Sigmoid colon (tissue), 7 donors: ENCODE results near the gene RAB11FIP5. TPM values are rescaled to one million over a fixed set of nuclear protein-coding genes. Genes with fewer than 3 reads are reported as not detected.
"Not testable (repeated sequence)": the region's sequence is repeated elsewhere in the genome, so short reads cannot be mapped to it uniquely, and the experiment has no call there.

Source experiments
- DNase-seq: peaks from one replicate; pipeline ENCODE4 v3.0.0-alpha.2; 2019
- H3K27ac ChIP-seq, 4 donors: fragments of 200-600 bp; sonication (generic); one replicate each; pipeline ENCODE4 v1.5.1; 2016 to 2019; ENCODE audit warnings: mild to moderate bottlenecking in 1 of 4
- H3K27me3 ChIP-seq, 3 donors: fragments of 200-600 bp; sonication (generic); one replicate each; pipeline ENCODE4 v1.5.1; 2019; ENCODE audit warnings: mild to moderate bottlenecking in 1 of 3
- H3K36me3 ChIP-seq, 4 donors: fragments of 200-600 bp; sonication (generic); one replicate each; pipeline ENCODE4 v1.5.1; 2016 to 2019
- H3K4me1 ChIP-seq, 4 donors: fragments of 200-600 bp; sonication (generic); one replicate each; pipeline ENCODE4 v1.5.1; 2017 to 2019
- H3K4me3 ChIP-seq, 4 donors: fragments of 200-600 bp; sonication (generic); one replicate each; pipeline ENCODE4 v1.5.1; 2017 to 2019; ENCODE audit warnings: mild to moderate bottlenecking in 2 of 4, moderate library complexity in 1 of 4
- H3K9me3 ChIP-seq, 4 donors: fragments of 200-600 bp in 3 of 4; sonication (generic) in 3 of 4; one replicate each; pipeline versions ENCODE4 v1.5.1 to v1.6.1; 2013 to 2019
- EP300 ChIP-seq, 4 donors: sonication (generic); formaldehyde crosslinking; IDR thresholded peaks; one replicate each; pipeline ENCODE4 v1.6.1; 2017; ENCODE audit warnings: antibody characterized with exemption in 4 of 4
- POLR2A ChIP-seq, 2 donors: fragments of 450-650 bp; IDR thresholded peaks; one replicate each; pipeline ENCODE4 v1.6.1; 2016; ENCODE audit warnings: antibody characterized with exemption in 2 of 2, mild to moderate bottlenecking in 2 of 2, moderate library complexity in 2 of 2
- POLR2AphosphoS5 ChIP-seq, 4 donors: sonication (generic); formaldehyde crosslinking; IDR thresholded peaks; one replicate each; pipeline ENCODE4 v1.6.1; 2017; ENCODE audit warnings: antibody characterized with exemption in 4 of 4
- WGBS, 2 donors: extraction: QIAGEN DNeasy Blood & Tissue Kit; methylation state at CpG; one replicate each; pipeline ENCODE4 v1.1.7; 2013; 5-methylcytosine and 5-hydroxymethylcytosine counted together
- intact Hi-C: fragments of 100-400 bp; cut with DNase I; formaldehyde crosslinking; loops from one replicate; pipeline ENCODE4 v1.15.1; 2023
- polyA plus RNA-seq, 3 donors: library from polyadenylated mRNA; stranded (reverse); fragments of 200-250 nt; gene quantifications; one replicate each; pipeline ENCODE4 v1.2.3, GENCODE V29; 2013
- total RNA-seq, 4 donors: library from RNA; depleted of rRNA; stranded (reverse); fragments of >200 nt; gene quantifications; one replicate each; pipeline ENCODE4 v1.1.0, GENCODE V29; 2016
- TF ChIP-seq, protein P1 (sequence below), 4 experiments: fragments of 450-650 bp in 3 of 4; fragments of 200-600 bp in 1 of 4; IDR thresholded peaks; one replicate each; pipeline ENCODE4 v1.5.1; 2016 to 2019; ENCODE audit warnings: antibody characterized with exemption in 4 of 4, mild to moderate bottlenecking in 3 of 4, moderate library complexity in 2 of 4
- donor health status: healthy with polysubstance abuse.
- donor health status: Bipolar disorder and iron deficiency.
- donor health status: healthy.

The RAB11FIP5 gene
- total and polyA plus RNA-seq, 7 donors = 9.6 to 24.4 (median 13.9) TPM

DNA sequence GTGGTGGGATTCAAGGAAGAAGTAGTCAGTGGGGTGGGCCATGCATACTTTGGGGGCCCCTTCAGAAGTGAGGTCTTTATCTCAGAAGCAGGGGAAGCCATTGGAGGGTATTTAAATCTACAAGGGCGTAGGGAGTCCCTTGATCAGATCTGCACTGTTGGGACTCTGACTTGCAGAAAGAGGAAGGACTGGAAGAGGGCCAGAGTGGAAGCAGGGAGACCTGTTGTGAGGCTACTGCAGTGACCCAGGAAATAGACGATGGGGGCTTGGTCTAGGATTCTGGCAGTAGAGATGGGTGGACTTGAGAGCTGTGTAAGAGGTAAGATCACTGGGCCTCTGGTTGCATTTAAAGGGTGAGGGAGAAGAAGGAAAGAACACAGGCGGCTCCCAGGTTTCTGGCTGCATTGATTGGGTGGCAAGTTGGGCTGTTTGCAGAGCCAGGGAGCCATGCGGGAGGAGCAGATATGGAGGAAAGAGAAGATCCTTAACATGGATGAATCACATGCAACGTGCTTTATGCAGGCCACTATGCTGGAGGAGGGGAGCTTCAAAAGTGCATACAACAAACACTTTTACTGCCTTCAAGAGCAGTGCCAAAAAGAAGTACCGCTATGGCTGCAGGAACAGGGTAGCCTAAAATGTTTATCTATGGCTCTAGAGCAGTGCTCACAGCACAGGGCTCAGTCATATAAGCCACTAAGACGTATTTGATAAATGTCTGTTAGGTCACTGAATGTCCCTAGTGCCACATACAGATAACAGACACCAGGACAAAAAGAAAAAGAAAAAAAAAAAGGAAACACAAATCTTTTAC is 43.5 kb downstream of the RAB11FIP5 start:
- peaks cover 0 to under 1% (median 0%) of the 10 kb centered on the region in 4 donors for H3K36me3 ChIP-seq
- H3K4me3 ChIP-seq = peak overlapping the region; percentile 67 to 90 (median 78)
- intact Hi-C loops = no loop called here
- no peaks in the 10 kb centered on the region for H3K27me3 ChIP-seq
- WGBS, 2 donors = 47 to 69% methylated on average over 7 of the region's 7 CpGs
- H3K9me3 ChIP-seq = no peaks in the 10 kb centered on the region
- no peak for DNase-seq
- TF ChIP-seq, protein P1, sequence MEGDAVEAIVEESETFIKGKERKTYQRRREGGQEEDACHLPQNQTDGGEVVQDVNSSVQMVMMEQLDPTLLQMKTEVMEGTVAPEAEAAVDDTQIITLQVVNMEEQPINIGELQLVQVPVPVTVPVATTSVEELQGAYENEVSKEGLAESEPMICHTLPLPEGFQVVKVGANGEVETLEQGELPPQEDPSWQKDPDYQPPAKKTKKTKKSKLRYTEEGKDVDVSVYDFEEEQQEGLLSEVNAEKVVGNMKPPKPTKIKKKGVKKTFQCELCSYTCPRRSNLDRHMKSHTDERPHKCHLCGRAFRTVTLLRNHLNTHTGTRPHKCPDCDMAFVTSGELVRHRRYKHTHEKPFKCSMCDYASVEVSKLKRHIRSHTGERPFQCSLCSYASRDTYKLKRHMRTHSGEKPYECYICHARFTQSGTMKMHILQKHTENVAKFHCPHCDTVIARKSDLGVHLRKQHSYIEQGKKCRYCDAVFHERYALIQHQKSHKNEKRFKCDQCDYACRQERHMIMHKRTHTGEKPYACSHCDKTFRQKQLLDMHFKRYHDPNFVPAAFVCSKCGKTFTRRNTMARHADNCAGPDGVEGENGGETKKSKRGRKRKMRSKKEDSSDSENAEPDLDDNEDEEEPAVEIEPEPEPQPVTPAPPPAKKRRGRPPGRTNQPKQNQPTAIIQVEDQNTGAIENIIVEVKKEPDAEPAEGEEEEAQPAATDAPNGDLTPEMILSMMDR (IDR thresholded peaks at IDR 0.05) = no peak
- TF ChIP-seq EP300 (IDR thresholded peaks at IDR 0.05) (no peak), POLR2A (IDR thresholded peaks at IDR 0.05) (no peak), POLR2AphosphoS5 (IDR thresholded peaks at IDR 0.05) (no peak)
- peaks cover 0 to 42% (median 29%) of the 10 kb centered on the region in 4 donors for H3K4me1 ChIP-seq
- peak overlapping the region in 3 of 4 donors; percentile 87 to 96 (median 95) for H3K27ac ChIP-seq

DNA sequence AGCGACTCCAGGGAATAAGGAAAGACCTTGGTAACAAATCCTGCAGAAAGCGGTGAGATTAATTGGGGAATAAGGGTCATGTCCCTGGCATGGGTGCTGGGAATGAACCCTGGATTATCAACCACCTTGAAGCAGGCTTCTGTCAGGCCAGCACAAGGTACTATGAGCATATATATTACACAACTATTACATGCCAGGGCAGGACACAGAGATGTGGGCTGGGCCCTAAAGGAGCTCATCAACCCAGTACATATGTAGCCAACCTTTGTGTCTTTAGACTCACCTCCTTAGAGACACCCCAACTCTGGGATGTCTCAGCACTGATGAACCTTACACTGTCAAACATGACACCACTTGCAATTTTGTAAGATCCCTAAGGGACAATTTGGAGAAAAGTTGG is 44.6 kb downstream of the RAB11FIP5 start:
- Histone ChIP-seq H3K4me1 (peaks cover 0 to 53% (median 31%) of the 10 kb centered on the region in 4 donors), H3K36me3 (no peaks in the 10 kb centered on the region), H3K9me3 (no peaks in the 10 kb centered on the region), H3K27me3 (no peaks in the 10 kb centered on the region), H3K27ac (no peak overlapping the region), H3K4me3 (no peak overlapping the region)
- 92 to 99% methylated on average over 2 of the region's 2 CpGs for WGBS, 2 donors
- no peak for DNase-seq
- TF ChIP-seq EP300 (IDR thresholded peaks at IDR 0.05) = no peak
- TF ChIP-seq POLR2AphosphoS5 (IDR thresholded peaks at IDR 0.05) = no peak
- TF ChIP-seq POLR2A (IDR thresholded peaks at IDR 0.05) = no peak
- TF ChIP-seq, protein P1 (IDR thresholded peaks at IDR 0.05) = no peak
- intact Hi-C loops = no loop called here

- intact Hi-C loops = no loop called here
- no peaks in the 10 kb centered on the region for H3K36me3 ChIP-seq
Measured at GRCh38 chr2:73067043-73067442, 45.7 kb downstream of the RAB11FIP5 start.

GRCh38 chr2:73065070-73065469 is 47.7 kb downstream of the RAB11FIP5 start:
- intact Hi-C loops, DNase-seq, H3K27me3 ChIP-seq, H3K9me3 ChIP-seq, H3K27ac ChIP-seq, H3K4me3 ChIP-seq, H3K36me3 ChIP-seq: not testable (repeated sequence)
- H3K4me1 ChIP-seq = peaks cover 0 to 34% (median 21%) of the 10 kb centered on the region in 4 donors
- 97% methylated on average over 5 of the region's 5 CpGs for WGBS, 2 donors

More at GRCh38 chr2:73067043-73067442, 45.7 kb downstream of the RAB11FIP5 start:
- 93 to 96% methylated on average over 2 of the region's 2 CpGs for WGBS, 2 donors
- TF ChIP-seq, protein P1 (IDR thresholded peaks at IDR 0.05) = no peak
- no peak for TF ChIP-seq POLR2A (IDR thresholded peaks at IDR 0.05)
- TF ChIP-seq EP300 (IDR thresholded peaks at IDR 0.05) = no peak
- no peak for TF ChIP-seq POLR2AphosphoS5 (IDR thresholded peaks at IDR 0.05)
- no peak overlapping the region for H3K27ac ChIP-seq
- H3K27me3 ChIP-seq = no peaks in the 10 kb centered on the region
- H3K4me3 ChIP-seq = no peak overlapping the region
- H3K9me3 ChIP-seq = no peaks in the 10 kb centered on the region
- peaks cover 0 to 45% (median 24%) of the 10 kb centered on the region in 4 donors for H3K4me1 ChIP-seq
- DNase-seq = no peak

DNA sequence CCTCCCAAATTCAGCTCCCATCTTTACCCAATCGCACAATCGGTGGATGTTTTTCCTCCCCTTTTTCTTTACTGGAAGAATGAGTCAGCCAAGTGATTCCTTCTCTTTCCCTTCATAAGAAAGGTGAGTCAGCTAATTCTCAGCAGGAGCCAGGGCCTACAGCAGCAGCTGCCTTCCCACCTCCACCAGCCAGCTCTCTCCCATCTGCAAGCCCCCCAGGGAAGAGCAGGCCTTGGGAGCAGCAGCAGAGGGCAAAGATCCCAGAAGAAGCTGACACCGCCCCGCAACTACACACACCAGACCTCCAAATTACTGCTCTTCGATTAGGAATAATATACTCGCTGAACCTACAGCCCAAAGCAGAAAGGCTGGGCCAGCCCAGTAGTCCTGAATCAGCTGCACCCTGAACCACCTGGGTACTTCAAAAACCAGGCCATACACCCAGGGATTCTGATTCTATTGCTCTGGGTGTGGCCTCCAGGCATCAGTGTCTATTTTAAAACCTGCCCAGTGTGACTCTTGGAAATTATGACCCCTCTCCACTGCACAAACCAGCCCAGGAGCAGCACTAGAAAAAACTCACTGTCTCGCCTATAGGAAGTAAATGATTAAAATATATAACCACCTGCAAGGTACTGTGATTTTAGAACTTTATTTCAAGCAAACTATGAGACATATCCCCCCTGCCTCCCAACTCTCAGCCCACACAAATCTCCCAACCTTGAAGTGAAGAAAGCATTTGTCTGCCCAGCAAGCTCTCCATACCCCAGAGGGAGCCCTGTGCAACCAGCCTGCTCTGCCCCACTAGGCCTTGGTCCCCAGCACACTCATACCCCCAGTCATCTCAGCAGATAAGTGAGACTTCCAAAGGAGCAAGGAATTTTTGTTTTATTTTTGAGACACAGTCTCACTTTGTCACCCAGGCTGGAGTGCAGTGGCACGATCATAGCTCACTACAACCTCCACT is 48.6 kb downstream of the RAB11FIP5 start:
- H3K4me3 ChIP-seq = no peak overlapping the region
- intact Hi-C loops = no loop called here
- no peaks in the 10 kb centered on the region for H3K27me3 ChIP-seq
- no peak for DNase-seq
- TF ChIP-seq, protein P1 (IDR thresholded peaks at IDR 0.05) = no peak
- TF ChIP-seq EP300 (IDR thresholded peaks at IDR 0.05) = no peak
- no peak for TF ChIP-seq POLR2A (IDR thresholded peaks at IDR 0.05)
- TF ChIP-seq POLR2AphosphoS5 (IDR thresholded peaks at IDR 0.05) = no peak
- peak overlapping the region in 1 of 4 donors; percentile 63 for H3K27ac ChIP-seq
- H3K36me3 ChIP-seq = no peaks in the 10 kb centered on the region
- H3K9me3 ChIP-seq = no peaks in the 10 kb centered on the region
- WGBS, 2 donors = 41 to 80% methylated on average over 8 of the region's 8 CpGs
- H3K4me1 ChIP-seq = peaks cover 0 to 25% (median 12%) of the 10 kb centered on the region in 4 donors
